HG03039 (cell line): ENCODE measurements around the gene PDSS2.

ENCODE experiments used
- ATAC-seq: cut with Tn5 transposase; IDR thresholded peaks from one replicate; pipeline ENCODE4 v1.9.1; 2021; ENCODE audit warnings: mild to moderate bottlenecking, moderate library complexity; ENCODE audit not compliant: unreplicated experiment

Gene PDSS2, protein sequence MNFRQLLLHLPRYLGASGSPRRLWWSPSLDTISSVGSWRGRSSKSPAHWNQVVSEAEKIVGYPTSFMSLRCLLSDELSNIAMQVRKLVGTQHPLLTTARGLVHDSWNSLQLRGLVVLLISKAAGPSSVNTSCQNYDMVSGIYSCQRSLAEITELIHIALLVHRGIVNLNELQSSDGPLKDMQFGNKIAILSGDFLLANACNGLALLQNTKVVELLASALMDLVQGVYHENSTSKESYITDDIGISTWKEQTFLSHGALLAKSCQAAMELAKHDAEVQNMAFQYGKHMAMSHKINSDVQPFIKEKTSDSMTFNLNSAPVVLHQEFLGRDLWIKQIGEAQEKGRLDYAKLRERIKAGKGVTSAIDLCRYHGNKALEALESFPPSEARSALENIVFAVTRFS

DNA sequence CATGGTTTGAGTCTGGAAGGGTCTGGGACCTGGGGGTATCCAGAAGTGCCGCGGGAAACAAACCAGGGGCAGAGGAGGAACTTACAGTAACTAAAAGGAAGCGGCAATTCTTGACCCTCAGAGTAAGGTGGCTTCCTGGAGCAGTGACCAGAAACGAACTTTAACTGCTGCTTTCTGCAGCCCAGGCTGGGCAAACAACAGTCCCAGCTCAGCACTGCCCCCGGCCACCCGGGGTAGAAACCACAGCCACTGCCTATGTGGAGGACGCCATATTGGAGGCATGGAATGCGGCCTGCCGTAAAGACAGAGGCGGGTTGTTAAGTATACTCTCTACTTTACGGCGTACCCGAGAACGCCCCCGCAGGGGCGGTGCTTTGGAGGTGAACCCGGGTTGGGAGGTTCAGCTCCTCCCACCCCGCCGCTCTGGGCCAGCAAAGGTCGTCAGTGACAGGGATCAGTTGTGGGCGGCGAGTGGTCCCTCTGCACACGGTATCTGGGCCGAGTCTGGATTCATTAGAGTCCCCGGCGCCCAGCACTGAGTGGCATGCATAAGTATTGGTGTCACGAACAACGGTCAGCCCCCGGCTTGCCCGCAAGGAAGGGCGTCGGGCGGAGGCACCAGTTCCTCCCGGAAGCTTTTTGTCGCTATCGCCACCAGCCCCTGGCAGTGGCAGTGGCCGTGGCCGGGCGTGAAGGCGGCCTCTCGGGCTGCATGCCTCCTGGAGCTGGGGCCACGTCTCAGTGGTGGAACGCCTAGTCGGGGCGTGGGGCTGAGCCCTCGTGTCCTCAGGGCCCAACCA, at the start of gene PDSS2:
Gene PDSS2 (minus strand): TSS at position 282 of the 800 bp plus-strand sequence. CDS start 279 bp downstream, at position 3.
- peak; percentile 88 for ATAC-seq

- no peak for ATAC-seq
Observed at GRCh38 chr6:107506145-107506544, 46.8 kb upstream of the PDSS2 start.

DNA sequence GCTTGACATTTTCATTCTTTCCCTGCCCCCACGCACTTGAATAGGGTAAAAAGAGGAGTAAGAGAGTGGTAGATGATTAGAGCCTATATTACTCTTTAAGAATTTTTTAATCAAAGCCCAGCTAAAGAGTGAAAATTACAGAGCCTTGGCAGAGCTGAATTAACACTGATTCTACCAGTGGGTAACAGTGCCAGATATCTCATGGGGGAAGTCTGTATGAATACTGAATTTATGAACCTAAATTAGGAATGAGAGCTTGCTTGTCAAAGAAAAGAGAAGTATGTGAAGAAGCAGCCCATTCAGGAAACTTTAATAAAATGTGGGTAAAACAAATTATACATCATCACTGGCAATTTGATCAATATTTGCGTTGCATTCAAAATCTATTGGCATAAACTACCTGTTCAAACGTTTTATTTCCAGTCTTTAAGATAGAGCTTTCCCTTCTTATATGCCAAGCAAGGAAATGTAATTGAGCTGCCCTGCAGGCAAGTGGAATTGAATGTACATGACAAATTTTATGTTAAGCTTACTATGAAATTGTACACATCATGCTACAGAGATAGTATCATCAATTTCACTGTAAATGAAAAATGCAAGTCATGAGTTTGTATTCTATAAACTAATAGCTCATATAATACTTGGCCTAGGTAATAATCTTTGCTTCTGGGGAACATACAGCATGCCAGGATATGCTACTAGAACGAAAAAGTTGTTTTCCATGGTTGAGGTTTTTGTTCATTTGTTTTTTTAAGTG, 45.1 kb upstream of the PDSS2 start:
- no peak for ATAC-seq

DNA sequence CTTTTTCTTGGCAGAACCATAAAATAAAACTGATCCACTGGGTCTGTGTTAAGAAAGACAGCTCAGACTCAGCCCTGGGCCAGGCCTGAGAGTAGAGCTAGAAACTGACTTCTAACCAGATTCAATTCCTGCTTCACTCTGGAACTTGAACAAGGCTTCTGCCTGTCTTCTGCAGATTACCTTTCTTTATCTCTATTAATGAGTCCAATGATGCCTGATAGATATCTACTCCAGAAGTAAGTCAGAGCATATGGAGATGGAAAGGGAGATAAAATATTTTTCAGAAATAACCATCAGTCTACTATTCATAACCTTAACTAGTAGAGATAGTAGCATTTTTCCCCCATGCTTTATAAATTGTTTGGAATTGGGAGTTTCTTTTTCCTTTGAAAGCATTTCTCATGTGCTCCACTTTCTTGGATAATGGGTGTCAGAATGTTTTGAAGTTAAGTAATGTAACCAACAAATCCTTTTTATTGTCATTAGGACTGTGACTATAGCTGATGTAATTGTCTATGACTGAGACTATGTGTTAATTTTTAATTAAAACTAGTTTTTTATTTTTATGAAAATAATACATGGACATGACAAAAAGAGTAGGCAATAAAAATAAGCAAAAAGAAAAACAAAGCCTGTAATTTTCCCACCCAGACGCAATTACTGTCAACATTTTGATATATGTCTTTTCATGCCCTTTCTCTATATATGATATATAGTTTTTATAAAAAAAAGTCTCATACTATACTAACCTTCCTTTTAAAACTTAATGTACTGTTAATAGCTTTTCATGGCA, 37.7 kb upstream of the PDSS2 start:
- ATAC-seq, result no peak

DNA sequence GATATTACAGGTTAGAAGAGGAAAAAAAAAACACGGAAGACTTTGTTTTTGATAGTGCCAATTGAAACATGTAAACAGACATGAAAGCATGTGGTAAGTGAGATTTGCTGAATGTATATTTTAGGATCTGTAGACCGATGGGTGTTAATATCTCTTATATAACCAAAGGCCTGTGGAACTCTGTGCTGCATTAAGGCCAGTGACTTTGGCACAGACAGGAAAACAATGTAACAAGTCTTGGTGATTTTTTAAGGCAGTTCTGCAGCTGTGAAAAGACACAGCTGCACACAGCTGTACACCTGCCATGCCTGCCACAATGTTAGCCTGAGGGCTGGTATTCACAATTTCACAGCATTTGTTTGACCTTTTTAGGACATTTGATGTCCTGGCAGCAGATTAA, 36.6 kb upstream of the PDSS2 start:
- no peak for ATAC-seq

GRCh38 chr6:107495196-107495643, 35.9 kb upstream of the PDSS2 start:
- no peak for ATAC-seq

- no peak for ATAC-seq
Observed at GRCh38 chr6:107493158-107494057, 34.0 kb upstream of the PDSS2 start.

DNA sequence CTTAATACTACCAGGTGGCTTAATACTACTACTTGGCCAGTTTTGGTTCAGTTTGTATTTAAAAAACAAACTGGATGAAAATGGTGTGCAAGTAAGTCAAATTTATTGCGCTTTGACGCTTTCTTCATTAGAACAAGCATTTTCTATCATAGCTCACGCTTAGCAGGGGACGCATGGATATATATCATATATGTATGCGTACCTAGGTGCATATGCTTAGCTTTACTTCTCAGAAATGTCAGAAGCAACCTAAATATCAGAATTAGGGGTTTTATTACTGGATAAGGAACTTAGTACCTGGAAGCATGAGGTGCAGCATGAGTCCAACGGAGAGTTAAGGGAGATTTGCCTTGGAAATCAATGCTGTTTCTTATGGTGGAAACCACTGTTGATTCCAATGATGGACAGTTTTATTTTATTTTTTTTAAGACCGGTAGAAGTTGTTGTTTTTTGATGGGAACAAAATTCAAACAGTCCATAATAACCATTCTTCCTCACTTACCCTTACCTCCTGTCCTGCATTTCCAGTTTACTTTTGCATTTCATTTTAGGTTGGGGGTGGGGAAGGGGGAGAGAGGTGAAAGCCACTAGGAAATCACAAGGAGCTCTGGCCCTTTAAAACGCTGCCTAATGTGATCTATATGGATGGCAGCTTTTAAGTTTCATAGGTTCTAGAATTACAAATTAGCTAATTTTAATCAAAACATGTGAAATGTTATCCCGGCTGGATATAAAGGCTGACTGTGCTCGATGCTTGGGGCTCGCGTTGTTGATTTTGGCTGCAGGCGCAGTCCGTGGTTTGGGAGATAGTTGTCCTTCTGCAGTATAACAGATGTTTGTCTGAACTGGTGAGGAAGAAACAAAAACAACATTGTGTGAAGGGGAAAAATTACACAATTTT, 32.6 kb upstream of the PDSS2 start:
- ATAC-seq, result no peak

DNA sequence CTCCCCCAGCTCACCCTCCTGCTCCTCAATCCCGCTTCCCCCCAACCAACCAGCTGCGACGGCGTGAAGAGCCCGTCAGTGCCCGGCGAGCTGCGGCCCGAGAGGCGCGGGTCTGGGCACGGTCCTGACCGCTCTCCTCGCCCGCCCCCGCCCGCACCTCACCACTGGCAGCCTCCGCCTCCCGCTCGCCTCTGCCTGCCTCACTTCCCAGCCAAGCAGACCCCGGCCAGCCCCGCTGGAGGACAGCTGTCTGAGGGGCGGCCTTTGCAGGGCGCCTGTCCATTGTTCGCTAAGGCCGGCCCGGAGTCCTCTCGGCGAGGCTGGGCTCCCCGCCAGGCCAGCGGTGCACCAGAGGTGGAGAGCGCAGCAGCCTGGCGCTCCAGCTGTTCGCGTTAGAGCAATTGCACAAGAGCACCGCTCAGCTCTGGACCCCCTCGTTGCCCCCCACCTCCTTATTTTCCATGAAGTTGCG, 31.8 kb upstream of the PDSS2 start:
- ATAC-seq, result no peak

DNA sequence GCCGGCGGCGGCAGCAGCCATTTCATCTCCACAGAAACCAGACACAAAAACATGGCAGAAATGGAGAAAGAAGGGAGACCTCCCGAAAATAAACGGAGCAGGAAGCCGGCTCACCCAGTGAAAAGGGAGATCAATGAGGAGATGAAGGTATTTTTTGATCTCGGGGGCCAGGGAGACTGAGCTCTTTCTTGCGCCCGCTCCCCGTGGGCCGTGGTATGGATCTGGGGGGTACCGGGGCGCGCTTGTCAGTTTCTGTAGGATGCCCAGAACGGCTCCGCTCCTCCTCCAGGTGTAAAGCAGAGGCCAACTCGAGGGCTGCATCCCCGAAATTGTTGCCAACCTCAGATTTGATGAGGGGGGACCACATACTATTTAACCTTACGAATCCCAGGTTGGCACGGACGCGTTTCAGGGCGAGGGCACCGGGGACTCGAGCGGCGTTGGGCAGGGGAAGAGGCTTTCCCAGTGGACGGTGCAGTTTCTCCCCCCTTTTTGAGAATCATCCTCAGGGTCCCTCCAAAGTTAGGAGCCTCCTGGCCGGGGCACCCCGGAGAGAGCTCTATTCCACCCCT, 31.3 kb upstream of the PDSS2 start:
- ATAC-seq, result no peak

DNA sequence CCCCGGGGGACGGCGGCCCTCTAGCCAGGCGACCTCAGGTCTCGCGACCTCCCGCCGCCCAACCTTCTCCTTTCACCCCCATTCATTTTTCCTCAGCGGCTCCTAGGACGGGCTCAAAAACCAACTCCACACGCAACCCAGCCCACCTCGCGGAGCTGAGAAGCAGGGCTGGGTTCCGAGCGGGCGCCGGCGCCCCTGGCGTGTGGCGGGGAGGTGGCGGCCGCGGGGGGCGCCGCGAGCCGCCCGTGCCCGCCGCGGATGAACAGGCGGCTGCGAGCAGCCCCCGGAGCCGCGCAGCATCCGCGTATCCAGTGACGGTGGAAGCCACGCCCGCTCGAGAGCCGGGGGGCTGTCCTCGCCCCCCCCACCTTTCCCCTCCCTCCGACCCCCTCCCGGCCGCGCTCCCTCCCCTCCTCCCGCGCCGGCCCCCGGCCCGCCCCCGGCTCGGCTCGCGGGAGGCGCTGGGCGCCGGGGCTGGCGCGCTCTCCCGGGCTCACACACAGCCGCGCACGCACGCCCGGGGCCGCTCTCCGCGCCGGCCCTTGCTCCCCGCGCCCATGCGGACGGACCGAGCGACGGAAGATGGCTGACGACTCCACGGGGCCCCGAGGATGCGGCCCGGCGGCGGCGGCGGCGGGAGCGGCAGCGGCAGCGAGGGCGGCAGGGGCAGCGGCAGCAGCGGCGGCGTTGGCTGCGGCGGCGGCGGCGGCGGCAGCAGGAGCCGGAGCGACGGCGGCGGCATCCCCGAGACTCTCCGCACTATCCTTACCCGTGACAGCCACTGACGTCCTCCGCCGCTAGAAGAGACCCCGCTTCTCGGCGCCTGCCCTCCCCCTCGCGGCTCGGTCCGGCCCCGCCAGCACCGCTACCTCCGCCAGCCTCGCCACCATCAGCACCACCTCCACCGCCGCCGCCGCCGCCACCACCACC, 30.5 kb upstream of the PDSS2 start, which contains the start of gene SOBP:
Gene SOBP (plus strand): TSS at position 482 of the 930 bp plus-strand sequence. CDS start 500 bp downstream, outside the sequence.
- no peak for ATAC-seq

GRCh38 chr6:107488875-107489635, 29.7 kb upstream of the PDSS2 start:
- no peak for ATAC-seq

DNA sequence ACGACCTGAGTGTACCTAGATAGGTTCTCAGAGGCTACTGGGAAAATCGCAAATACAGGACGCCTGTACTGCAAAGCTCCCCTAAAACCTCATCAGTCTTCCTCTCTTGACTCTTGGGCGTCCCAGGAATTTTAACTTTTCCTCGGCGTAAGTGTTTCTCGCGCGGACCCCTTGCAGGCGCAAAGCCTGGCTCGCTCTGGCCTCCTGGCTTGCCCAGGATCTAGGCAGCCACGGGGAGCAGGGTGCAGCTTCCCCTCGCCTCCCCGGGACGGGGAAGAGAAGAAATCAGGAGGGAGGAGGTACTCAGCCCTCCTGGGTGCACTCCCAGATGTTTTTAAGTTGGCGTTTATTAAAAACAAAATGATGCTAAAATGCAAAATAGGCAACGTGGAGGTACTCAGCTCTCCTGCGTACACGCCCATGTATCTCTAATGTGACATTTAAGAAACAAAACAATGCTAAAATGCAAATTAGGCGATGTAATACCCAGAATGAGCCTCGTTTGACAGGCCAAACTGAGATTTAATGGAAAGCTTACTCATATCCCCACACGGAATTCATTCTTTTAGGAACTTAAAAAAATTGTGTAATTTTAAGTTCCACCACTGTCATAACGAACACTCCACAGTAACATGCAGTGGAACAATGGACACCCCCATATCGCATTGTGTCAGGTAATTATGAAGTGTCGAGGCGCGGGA, 29.0 kb upstream of the PDSS2 start:
- ATAC-seq, result no peak

- no peak for ATAC-seq
Observed at GRCh38 chr6:107485157-107485556, 25.8 kb upstream of the PDSS2 start.

DNA sequence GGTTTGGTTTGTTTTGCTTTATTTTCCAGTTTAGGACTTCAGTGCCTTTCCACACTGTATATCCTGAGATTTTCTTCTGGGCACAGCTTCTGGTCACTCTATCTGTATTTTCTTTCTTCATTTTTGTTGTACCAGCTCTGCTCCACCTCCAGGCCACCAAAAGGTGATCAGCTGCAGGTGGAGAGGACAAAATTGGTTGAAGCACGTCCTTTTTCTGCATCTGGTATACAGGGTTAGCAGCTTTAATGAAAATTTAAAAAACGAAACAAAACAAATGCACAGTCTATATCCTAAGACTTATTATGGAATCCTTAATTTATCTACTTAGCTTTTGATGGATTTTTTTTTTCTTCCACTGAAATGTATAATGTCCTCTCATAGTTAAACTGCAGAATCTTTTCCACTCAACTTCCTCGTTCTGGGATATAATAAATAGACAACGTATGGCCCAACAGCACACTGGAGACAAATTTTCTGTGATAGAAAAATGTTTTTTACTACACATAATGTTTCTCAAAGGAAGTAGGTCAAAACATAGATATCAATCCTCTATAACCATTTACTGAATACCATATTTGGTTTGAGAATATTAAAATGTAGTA, 19.8 kb upstream of the PDSS2 start:
- ATAC-seq, result no peak
